NCI-H187 treated with DMSO at 0.1 percent for 48 hours (cell line): Measurements from ENCODE around the gene FBXL4.

Experiments used
- DNase-seq: peaks from one replicate; lab custom pipeline; 2025; lab: John Stamatoyannopoulos, UW

Gene FBXL4

GRCh38 chr6:98838975-98839374 is 108.8 kb downstream of the FBXL4 start:
- no peak for DNase-seq

- no peak for DNase-seq
Observed at GRCh38 chr6:98838032-98838431, 109.7 kb downstream of the FBXL4 start.

- DNase-seq = no peak
Observed at GRCh38 chr6:98836962-98837944, 110.5 kb downstream of the FBXL4 start.

GRCh38 chr6:98836025-98836961 is 111.5 kb downstream of the FBXL4 start:
- peak; percentile 25 for DNase-seq

- DNase-seq = no peak
Observed at GRCh38 chr6:98835149-98836024, 112.4 kb downstream of the FBXL4 start.

- DNase-seq = peak; percentile 97
Observed at GRCh38 chr6:98834060-98835031, 113.4 kb downstream of the FBXL4 start, which contains the start of gene POU3F2. Gene POU3F2, plus strand, starts transcription at chr6:98834574. Its CDS starts 300 bp downstream, at chr6:98834874.

- no peak for DNase-seq
Observed at GRCh38 chr6:98833307-98834059, 114.3 kb downstream of the FBXL4 start.

GRCh38 chr6:98833057-98833306 is 114.8 kb downstream of the FBXL4 start:
- DNase-seq = no peak

- DNase-seq = no peak
Observed at GRCh38 chr6:98832284-98833056, 115.3 kb downstream of the FBXL4 start.

- DNase-seq = no peak
Observed at GRCh38 chr6:98831959-98832283, 115.8 kb downstream of the FBXL4 start.

GRCh38 chr6:98831057-98831958 is 116.4 kb downstream of the FBXL4 start:
- DNase-seq = no peak

GRCh38 chr6:98830146-98830545 is 117.6 kb downstream of the FBXL4 start:
- DNase-seq = no peak

GRCh38 chr6:98828941-98829411 is 118.8 kb downstream of the FBXL4 start:
- peak; percentile 67 for DNase-seq

- DNase-seq = no peak
Observed at GRCh38 chr6:98828211-98828788, 119.4 kb downstream of the FBXL4 start.

GRCh38 chr6:98827295-98828159 is 120.2 kb downstream of the FBXL4 start:
- no peak for DNase-seq

- no peak for DNase-seq
Observed at GRCh38 chr6:98825600-98826230, 122.0 kb downstream of the FBXL4 start.
